CD4-positive, alpha-beta T cell treated with Interleukin-10 for 1 hour (primary cell): Measurements from ENCODE around the gene XNDC1N.
"Not testable (repeated sequence)": the region's sequence is repeated elsewhere in the genome, so short reads cannot be mapped to it uniquely, and the experiment has no call there.

Source experiments
- DNase-seq: peaks from one replicate; pipeline ENCODE4 v3.0.0-alpha.2; 2020

Gene XNDC1N

GRCh38 chr11:71931245-71931602 is 2.8 kb upstream of the XNDC1N start:
- DNase-seq: no peak

GRCh38 chr11:71930556-71931244 is 2.3 kb upstream of the XNDC1N start:
- no peak for DNase-seq

GRCh38 chr11:71929491-71929890 is 1.1 kb upstream of the XNDC1N start:
- DNase-seq: no peak

- DNase-seq: peak; percentile 97
These were observed 496 bp upstream of the XNDC1N start, which contains the start of gene RNF121 for GRCh38 chr11:71928737-71929443. Gene RNF121 (plus strand): TSS chr11:71929046. CDS start chr11:71929062, 16 bp downstream.

- DNase-seq: no peak
These were observed 10.7 kb downstream of the XNDC1N start for GRCh38 chr11:71917646-71918140.

- no peak for DNase-seq
These were observed 13.7 kb downstream of the XNDC1N start for GRCh38 chr11:71914617-71915189.

GRCh38 chr11:71913756-71914526 is 14.5 kb downstream of the XNDC1N start:
- no peak for DNase-seq

- DNase-seq: not testable (repeated sequence)
These were observed 16.4 kb downstream of the XNDC1N start for GRCh38 chr11:71911986-71912340.

GRCh38 chr11:71911321-71911985 is 16.9 kb downstream of the XNDC1N start:
- DNase-seq: peak; percentile 5

GRCh38 chr11:71910775-71911174 is 17.6 kb downstream of the XNDC1N start:
- DNase-seq: not testable (repeated sequence)

GRCh38 chr11:71908218-71908617 is 20.2 kb downstream of the XNDC1N start:
- no peak for DNase-seq

GRCh38 chr11:71901137-71901536 is 27.3 kb downstream of the XNDC1N start:
- DNase-seq: not testable (repeated sequence)

- no peak for DNase-seq
These were observed 32.4 kb downstream of the XNDC1N start for GRCh38 chr11:71895961-71896360.

GRCh38 chr11:71889181-71889872 is 39.1 kb downstream of the XNDC1N start:
- DNase-seq: not testable (repeated sequence)

- not testable (repeated sequence) for DNase-seq
These were observed 39.9 kb downstream of the XNDC1N start for GRCh38 chr11:71888335-71889010.

GRCh38 chr11:71885806-71886205 is 42.6 kb downstream of the XNDC1N start:
- not testable (repeated sequence) for DNase-seq
